A673 (cell line): ENCODE results near the gene EPB41L4B.

Experiments used
- EZH2 ChIP-seq: fragments of 200-600 bp; sonication (generic); IDR thresholded peaks from 2 replicates; pipeline ENCODE4 v1.6.1; 2017; ENCODE audit warnings: borderline replicate concordance, low read depth, mild to moderate bottlenecking, mixed read lengths, antibody characterized with exemption, low read length; ENCODE audit not compliant: poor library complexity, severe bottlenecking
- TF ChIP-seq, protein P1 (sequence below): fragments of 300-800, 200-600 bp; sonication (generic); conservative IDR thresholded peaks from 2 replicates; pipeline ENCODE4 v1.5.1; 2017; ENCODE audit warnings: low read depth, mild to moderate bottlenecking, antibody characterized with exemption, low read length, moderate library complexity, mixed read lengths

DNA sequence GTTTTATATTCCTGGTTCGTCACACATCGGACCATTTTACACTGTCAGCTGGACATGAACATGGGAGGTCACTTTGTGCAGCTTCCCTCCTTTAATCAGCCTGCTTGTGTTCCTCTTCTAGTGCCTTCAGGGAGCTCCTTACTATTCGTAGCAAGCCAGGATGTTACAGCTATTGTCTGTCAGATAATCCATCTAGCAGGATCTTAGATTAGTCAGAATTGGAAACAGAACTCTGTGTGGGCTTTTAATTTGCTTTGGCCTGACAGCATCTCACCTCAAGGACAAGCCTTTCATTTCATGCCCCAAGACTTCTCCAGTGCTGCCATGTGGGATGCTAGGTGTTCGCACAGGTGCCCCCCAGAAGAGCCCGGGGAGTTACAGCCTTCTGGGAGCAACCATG is 30.2 kb upstream of the EPB41L4B start:
- TF ChIP-seq, protein P1, sequence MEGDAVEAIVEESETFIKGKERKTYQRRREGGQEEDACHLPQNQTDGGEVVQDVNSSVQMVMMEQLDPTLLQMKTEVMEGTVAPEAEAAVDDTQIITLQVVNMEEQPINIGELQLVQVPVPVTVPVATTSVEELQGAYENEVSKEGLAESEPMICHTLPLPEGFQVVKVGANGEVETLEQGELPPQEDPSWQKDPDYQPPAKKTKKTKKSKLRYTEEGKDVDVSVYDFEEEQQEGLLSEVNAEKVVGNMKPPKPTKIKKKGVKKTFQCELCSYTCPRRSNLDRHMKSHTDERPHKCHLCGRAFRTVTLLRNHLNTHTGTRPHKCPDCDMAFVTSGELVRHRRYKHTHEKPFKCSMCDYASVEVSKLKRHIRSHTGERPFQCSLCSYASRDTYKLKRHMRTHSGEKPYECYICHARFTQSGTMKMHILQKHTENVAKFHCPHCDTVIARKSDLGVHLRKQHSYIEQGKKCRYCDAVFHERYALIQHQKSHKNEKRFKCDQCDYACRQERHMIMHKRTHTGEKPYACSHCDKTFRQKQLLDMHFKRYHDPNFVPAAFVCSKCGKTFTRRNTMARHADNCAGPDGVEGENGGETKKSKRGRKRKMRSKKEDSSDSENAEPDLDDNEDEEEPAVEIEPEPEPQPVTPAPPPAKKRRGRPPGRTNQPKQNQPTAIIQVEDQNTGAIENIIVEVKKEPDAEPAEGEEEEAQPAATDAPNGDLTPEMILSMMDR: no peak
- TF ChIP-seq EZH2: no peak
